Activated CD4-positive, alpha-beta T cell treated with anti-CD3 and anti-CD28 coated beads, Interleukin-2, amount 10 ng/mL, durations not matched to agents 24 days and 14 days (primary cell): Measurements from ENCODE around the gene LNX2. TPM values are rescaled to one million over a fixed set of nuclear protein-coding genes. Genes with fewer than 3 reads are reported as not detected.
A peak's percentile ranks its signal among the peaks of the same experiment; 100 is the strongest.
"Not testable (repeated sequence)": the region's sequence is repeated elsewhere in the genome, so short reads cannot be mapped to it uniquely, and the experiment has no call there.

Source experiments
- DNase-seq: peaks from one replicate; pipeline ENCODE4 v3.0.0; 2022
- H3K27ac Mint-ChIP-seq: one replicate; pipeline ENCODE4 v1.8.0; 2022; ENCODE audit warnings: mild to moderate bottlenecking, mixed read lengths
- H3K27me3 Mint-ChIP-seq: one replicate; pipeline ENCODE4 v1.8.0; 2022; ENCODE audit warnings: mixed read lengths
- H3K36me3 Mint-ChIP-seq: one replicate; pipeline ENCODE4 v1.8.0; 2022; ENCODE audit warnings: low read depth, mild to moderate bottlenecking, mixed read lengths
- H3K4me1 Mint-ChIP-seq: one replicate; pipeline ENCODE4 v1.8.0; 2021; ENCODE audit warnings: mixed read lengths
- H3K4me3 Mint-ChIP-seq: one replicate; pipeline ENCODE4 v1.8.0; 2022; ENCODE audit warnings: mild to moderate bottlenecking, moderate library complexity, mixed read lengths
- H3K9me3 Mint-ChIP-seq: one replicate; pipeline ENCODE4 v1.8.0; 2021; ENCODE audit warnings: mixed read lengths
- intact Hi-C: fragments of 100-400 bp; cut with micrococcal nuclease; formaldehyde crosslinking; loops from one replicate; pipeline ENCODE4 v1.15.1; 2023
- total RNA-seq: library from RNA; stranded (reverse); gene quantifications from 2 replicates; pipeline ENCODE4 v1.2.3, GENCODE V29; 2022

Gene LNX2
- total RNA-seq, 1 donor from 2014 or later = 4.1 TPM

DNA sequence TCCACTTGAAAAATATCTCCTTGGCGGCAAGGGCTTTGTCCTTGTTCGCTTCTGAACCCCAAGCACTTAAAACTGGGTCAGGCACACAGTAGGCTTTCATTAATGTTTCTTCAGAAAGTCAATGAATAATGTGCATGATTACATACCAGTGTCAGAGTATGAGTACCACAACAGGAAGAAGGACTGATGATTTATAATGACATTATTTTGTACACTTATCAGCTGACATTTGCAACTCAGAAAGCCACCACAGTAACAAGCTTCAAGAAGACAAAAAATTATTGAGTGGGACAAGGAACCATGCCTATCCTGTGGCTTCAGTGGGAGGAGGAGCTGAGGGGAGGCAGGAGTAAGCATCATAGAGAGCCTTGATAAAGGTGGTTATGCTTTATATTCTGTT lies 11.3 kb upstream of the LNX2 start:
- no peak for DNase-seq
- no peak overlapping the region for H3K4me3 Mint-ChIP-seq
- intact Hi-C loops = no loop called here
- H3K36me3 Mint-ChIP-seq = peaks cover 43% of the 10 kb centered on the region
- peaks cover 38% of the 10 kb centered on the region for H3K4me1 Mint-ChIP-seq
- H3K27ac Mint-ChIP-seq = no peak overlapping the region
- no peaks in the 10 kb centered on the region for H3K27me3 Mint-ChIP-seq
- H3K9me3 Mint-ChIP-seq = no peaks in the 10 kb centered on the region

DNA sequence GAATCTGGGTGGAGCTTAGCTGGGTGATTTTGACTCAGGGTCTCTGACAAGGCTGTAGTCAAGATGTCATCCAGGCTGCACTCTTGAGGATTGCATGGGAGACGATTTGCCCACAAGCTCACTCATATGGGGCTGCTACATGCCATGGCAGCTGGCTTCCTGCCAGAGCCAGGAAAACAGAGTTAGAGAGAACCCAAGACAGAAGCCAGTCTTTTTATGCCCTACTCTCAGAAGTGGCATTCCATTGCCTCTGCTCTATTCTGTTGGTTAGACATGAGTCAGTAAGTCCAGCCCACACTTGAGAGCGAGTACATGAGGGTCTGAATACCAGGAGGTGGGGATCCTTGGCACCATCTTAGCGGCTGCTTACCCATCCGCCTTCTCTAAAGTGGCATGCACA lies 10.8 kb upstream of the LNX2 start:
- Mint-ChIP-seq H3K4me1 (peaks cover 38% of the 10 kb centered on the region), H3K27ac (no peak overlapping the region), H3K36me3 (peaks cover 45% of the 10 kb centered on the region), H3K4me3 (no peak overlapping the region), H3K9me3 (no peaks in the 10 kb centered on the region), H3K27me3 (no peaks in the 10 kb centered on the region)
- no peak for DNase-seq
- intact Hi-C loops = no loop called here

DNA sequence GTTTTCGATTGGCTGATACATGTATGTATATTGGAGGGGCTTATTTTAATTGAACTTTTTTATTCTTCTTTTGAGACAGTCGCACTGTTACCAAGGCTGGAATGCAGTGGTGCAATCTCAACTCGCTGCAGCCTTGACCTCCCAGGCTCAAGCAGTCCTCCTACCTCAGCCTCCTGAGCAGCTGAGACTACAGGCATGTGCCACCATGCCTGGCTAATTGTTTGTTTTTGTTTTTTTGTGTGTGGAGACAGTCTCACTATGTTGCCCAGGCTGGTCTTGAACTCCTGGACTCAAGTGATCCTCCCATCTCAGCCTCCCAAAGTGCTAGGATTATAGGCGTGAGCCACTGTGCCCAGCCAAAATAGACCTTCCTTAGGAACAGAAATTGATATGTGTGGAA lies 8.4 kb upstream of the LNX2 start:
- Mint-ChIP-seq H3K36me3 (peaks cover 58% of the 10 kb centered on the region), H3K4me1 (peaks cover 49% of the 10 kb centered on the region)
- not testable (repeated sequence) for H3K27ac Mint-ChIP-seq, H3K27me3 Mint-ChIP-seq, H3K9me3 Mint-ChIP-seq, DNase-seq, H3K4me3 Mint-ChIP-seq
- intact Hi-C loops = loop anchor here (10.0 kb wide), 1 partner anchor 254 kb away; no protein-coding TSS in a partner anchor

DNA sequence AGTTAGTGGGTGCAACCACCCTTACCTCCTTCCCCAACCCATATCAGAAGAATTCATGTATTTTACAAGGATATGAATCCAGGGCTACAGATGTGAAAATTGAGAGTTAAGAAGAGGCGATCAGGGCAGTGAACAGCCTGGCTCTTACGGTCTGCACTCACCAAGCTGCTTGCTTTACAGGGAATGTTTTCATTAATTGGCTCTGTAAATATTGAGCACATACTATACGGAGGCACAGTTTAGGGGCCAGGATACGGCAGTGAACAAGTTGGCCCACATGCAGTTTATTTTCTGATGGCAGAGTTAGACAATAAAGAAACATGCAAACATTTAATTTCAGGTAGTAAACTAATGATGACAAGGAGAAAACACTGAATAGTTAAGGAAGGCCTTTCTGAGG lies 7.8 kb upstream of the LNX2 start:
- intact Hi-C loops = loop anchor here (10.0 kb wide), 1 partner anchor 253 kb away; no protein-coding TSS in a partner anchor
- H3K27ac Mint-ChIP-seq = no peak overlapping the region
- no peak for DNase-seq

DNA sequence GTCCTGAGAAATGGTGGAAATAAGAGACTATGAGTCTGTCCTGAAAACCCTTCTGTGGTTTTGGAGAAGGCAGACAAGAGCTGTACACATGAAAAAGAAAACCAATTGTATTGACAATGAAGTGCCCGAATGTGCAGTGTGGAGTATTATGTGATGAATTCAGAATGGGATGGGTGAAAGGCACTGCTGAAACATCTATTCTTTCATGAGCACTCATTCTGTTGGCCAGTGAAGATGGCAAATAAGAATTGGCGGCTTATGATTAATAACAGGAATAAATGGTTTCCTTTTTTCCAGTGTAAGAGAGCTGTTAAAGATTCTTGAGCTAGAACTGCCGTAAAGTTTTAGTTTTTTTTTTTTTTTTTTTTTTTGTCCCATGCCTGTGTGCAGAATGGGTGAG lies 7.1 kb upstream of the LNX2 start:
- Mint-ChIP-seq H3K4me3 (no peak overlapping the region), H3K4me1 (peaks cover 61% of the 10 kb centered on the region), H3K27me3 (no peaks in the 10 kb centered on the region), H3K27ac (no peak overlapping the region), H3K36me3 (peaks cover 63% of the 10 kb centered on the region), H3K9me3 (peaks cover 3% of the 10 kb centered on the region)
- intact Hi-C loops = loop anchor here (10.0 kb wide), 1 partner anchor 253 kb away; no protein-coding TSS in a partner anchor
- DNase-seq = no peak

More for the DNA sequence above, 7.8 kb upstream of the LNX2 start:
- Mint-ChIP-seq H3K4me1 (peaks cover 55% of the 10 kb centered on the region), H3K27me3 (no peaks in the 10 kb centered on the region), H3K4me3 (no peak overlapping the region), H3K36me3 (peaks cover 62% of the 10 kb centered on the region), H3K9me3 (peaks cover 3% of the 10 kb centered on the region)

DNA sequence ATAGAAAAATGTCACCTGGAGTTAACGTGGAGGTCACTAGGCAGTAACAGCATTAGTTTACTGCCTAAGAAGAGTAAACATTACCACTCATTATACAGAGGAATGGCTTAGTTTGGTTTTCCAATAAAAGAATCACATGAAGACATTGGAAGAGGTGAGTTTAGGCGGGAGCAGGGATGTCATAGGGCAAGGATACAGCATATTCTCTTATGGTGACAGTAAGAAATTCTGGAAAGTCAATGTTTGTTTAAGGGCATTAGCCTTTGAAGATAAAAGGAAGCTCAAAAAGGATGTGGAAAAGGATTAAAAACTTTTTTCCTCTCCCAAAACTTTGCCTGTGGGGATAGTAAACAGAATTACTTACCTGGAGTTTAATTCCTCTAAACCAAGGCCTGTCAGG lies 5.5 kb upstream of the LNX2 start:
- intact Hi-C loops = loop anchor here (10.0 kb wide), 1 partner anchor 251 kb away; no protein-coding TSS in a partner anchor
- H3K4me3 Mint-ChIP-seq = no peak overlapping the region
- H3K9me3 Mint-ChIP-seq = peaks cover 3% of the 10 kb centered on the region
- H3K27me3 Mint-ChIP-seq = no peaks in the 10 kb centered on the region
- peaks cover 58% of the 10 kb centered on the region for H3K36me3 Mint-ChIP-seq
- H3K27ac Mint-ChIP-seq = no peak overlapping the region
- peaks cover 48% of the 10 kb centered on the region for H3K4me1 Mint-ChIP-seq
- DNase-seq = no peak

DNA sequence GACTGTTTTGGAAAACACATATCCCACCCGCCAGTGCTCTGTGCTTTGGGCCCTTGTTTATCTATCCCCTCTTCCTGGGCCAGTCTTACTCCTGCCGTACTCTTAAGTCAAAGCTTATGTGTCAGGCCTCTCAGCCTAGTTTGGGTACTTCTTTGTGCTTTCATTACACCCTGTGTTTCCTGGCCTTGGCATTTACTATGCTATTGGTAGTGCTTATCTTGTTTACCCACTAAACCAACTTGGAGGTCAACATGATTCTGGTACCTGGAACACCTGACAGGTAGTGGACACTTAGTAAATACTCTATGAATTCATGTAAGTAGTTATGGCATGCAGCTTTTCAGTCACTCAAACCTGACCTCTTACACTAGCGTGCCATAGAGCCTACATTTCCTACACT lies 3.7 kb upstream of the LNX2 start:
- H3K36me3 Mint-ChIP-seq = peaks cover 53% of the 10 kb centered on the region
- no peak for DNase-seq
- no peaks in the 10 kb centered on the region for H3K27me3 Mint-ChIP-seq
- H3K27ac Mint-ChIP-seq = no peak overlapping the region
- intact Hi-C loops = loop anchor here (10.0 kb wide), 1 partner anchor 249 kb away; no protein-coding TSS in a partner anchor
- peaks cover 3% of the 10 kb centered on the region for H3K9me3 Mint-ChIP-seq
- peaks cover 52% of the 10 kb centered on the region for H3K4me1 Mint-ChIP-seq
- peak overlapping the region; percentile 22 for H3K4me3 Mint-ChIP-seq

DNA sequence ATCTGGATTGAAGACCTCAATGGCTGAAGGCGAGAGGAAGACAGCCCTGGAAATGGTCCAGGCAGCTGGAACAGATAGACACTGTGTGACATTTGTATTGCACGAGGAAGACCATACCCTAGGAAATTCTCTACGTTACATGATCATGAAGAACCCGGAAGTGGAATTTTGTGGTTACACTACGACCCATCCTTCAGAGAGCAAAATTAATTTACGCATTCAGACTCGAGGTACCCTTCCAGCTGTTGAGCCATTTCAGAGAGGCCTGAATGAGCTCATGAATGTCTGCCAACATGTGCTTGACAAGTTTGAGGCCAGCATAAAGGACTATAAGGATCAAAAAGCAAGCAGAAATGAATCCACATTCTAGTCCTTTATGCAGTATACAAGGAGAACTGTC lies 2.6 kb upstream of the LNX2 start:
- H3K4me1 Mint-ChIP-seq = peaks cover 56% of the 10 kb centered on the region
- intact Hi-C loops = loop anchor here (10.0 kb wide), 1 partner anchor 248 kb away; no protein-coding TSS in a partner anchor
- no peak for DNase-seq
- H3K36me3 Mint-ChIP-seq = peaks cover 48% of the 10 kb centered on the region
- H3K27ac Mint-ChIP-seq = peak overlapping the region; percentile 10
- peaks cover 3% of the 10 kb centered on the region for H3K9me3 Mint-ChIP-seq
- no peaks in the 10 kb centered on the region for H3K27me3 Mint-ChIP-seq
- peak overlapping the region; percentile 98 for H3K4me3 Mint-ChIP-seq

DNA sequence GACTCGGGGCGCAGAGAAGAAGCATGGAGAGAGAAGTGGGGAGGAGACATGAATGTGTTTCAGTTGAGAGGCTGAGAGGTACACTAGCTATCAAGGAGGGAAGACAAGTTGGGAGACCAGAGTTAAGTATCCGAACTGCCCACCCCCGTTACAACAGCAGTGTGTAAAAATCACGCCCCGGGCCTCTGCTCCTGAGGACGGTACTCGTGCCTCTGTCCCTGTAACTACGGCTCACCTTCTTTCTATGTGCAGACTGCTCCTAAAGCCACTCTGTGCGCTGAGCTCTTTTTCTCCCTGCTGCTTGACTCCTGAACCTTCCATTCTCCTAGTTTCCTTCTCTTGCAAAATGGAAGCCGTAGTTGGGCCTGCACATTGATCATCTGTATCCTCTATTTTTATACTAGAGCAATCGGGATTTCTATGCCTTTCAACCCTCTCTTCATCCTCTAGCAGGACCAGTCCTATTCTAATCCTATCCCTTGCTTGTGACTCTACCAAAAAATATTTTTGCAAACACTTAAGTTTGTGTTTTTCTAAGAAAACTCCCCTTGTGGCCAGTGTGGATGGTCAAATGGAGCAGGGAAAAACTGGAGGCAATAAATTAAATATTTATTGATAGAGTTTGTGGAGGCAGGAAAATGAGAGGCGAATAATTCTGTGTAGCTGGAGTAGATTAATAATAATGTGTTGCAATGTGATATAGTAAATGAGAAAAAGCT lies 1.9 kb upstream of the LNX2 start:
- H3K4me3 Mint-ChIP-seq = peak overlapping the region; percentile 98
- intact Hi-C loops = loop anchor here (10.0 kb wide), 1 partner anchor 247 kb away; no protein-coding TSS in a partner anchor
- DNase-seq = no peak
- H3K9me3 Mint-ChIP-seq = peaks cover 3% of the 10 kb centered on the region
- H3K27me3 Mint-ChIP-seq = no peaks in the 10 kb centered on the region
- H3K4me1 Mint-ChIP-seq = peaks cover 52% of the 10 kb centered on the region
- H3K36me3 Mint-ChIP-seq = peaks cover 43% of the 10 kb centered on the region
- peak overlapping the region; percentile 98 for H3K27ac Mint-ChIP-seq

DNA sequence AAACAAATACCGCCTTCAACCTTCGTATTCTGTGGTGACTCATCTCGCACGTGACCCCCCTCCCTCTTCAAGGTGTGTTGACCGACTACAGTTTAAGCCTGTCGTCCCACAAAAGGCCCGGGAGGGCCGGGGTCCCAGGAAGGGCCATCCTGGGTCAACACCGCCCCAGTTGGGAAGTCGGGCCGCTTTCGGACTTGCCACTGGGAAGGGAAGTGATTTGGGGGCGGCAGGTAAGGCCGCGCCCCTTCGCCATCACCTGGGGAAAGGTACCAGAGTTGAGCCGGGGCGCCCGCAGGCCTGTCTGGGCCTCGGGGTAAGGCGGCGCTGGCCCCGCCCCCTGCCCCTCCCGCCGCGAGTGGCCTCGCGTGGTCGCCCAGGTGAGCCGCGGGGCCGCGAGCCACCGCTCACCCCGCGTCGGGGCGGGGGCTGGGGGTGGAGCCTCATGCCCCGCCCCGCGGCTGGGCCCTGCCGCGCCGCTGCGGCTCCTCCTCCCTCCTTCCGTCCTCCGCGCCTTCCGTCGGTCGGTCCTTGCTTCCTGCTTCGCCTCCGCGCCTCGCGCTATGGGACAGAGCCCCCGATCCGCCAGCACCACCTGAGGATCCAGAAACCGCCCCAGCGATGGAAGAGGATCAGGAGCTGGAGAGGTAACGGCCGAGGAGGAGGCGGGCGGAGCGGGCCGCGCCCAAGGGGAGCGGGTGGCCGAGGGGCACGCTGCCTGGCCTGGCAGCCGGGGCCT lies 1.2 kb upstream of the LNX2 start, which contains the start of gene POLR1D:
TSS of gene POLR1D (plus strand) at position 527 of the 736 bp plus-strand sequence. CDS start at position 619, 92 bp downstream.
- intact Hi-C loops = loop anchor here (1.0 to 10.0 kb wide), 5 partner anchors 171 to 1037 kb away; partner anchors contain the start of genes MTIF3, PAN3, POMP and USP12
- Mint-ChIP-seq H3K27ac (peak within 1 kb of the TSS; percentile 98), H3K4me3 (peak within 1 kb of the TSS; percentile 98), H3K9me3 (peaks cover 3% of the 10 kb centered on the region), H3K27me3 (no peaks in the 10 kb centered on the region), H3K36me3 (peaks cover 38% of the 10 kb centered on the region), H3K4me1 (peaks cover 48% of the 10 kb centered on the region)
- DNase-seq = peak; percentile 94

DNA sequence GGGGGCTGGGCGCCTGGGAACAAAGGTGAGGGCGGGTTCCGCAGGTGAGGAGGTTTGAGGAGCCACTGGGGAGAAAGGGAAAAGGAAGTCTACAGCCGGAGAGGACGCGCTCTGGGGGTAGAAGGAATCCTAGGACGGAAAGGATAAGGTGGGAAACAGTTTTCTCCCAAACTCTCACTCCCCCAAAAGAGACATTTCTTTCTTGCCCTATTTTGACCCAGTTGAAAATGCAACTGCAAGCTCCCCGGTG lies 712 bp upstream of the LNX2 start:
- H3K36me3 Mint-ChIP-seq = peaks cover 36% of the 10 kb centered on the region
- no peaks in the 10 kb centered on the region for H3K27me3 Mint-ChIP-seq
- peak overlapping the region; percentile 98 for H3K4me3 Mint-ChIP-seq
- H3K27ac Mint-ChIP-seq = peak overlapping the region; percentile 93
- H3K4me1 Mint-ChIP-seq = peaks cover 44% of the 10 kb centered on the region
- DNase-seq = no peak
- H3K9me3 Mint-ChIP-seq = peaks cover 3% of the 10 kb centered on the region
- intact Hi-C loops = loop anchor here (1.0 to 10.0 kb wide), 5 partner anchors 171 to 1038 kb away; partner anchors contain the start of genes MTIF3, PAN3, POMP and USP12

DNA sequence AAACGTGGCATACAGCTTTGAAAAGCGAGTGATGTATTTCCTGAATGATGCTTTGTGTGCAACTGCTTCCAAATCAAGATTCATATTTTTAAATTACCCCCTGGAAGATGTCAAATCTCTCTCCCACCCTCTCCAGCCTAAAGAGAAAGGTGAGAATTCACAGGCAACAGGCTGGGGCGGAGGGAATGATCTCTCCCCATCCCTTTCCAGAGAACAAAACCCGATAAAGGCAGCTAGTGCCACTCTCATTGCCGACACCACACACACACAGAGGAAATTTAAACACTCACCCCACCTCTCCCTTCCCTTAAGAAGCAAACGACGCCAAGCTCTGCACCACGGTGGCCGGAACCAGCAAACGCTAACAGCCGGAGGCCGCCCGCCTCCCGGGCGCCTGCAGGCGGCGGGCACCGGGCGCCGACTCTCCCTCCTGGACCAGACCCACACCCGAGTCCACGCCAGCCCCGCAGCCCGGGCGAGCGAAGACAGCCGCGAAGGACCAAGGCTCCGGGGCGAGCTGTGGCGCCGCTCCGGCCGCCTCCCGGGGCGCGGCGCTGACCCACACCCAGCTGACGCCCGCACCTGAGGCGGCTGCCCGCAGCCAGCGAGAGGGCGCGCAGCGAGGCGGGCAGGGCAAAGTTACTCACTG lies 477 bp downstream of the LNX2 start:
- intact Hi-C loops = loop anchor here (1.0 to 10.0 kb wide), 6 partner anchors 196 to 1039 kb away; partner anchors contain the start of genes GTF3A, PAN3, POMP and RPL21
- H3K9me3 Mint-ChIP-seq = peaks cover 3% of the 10 kb centered on the region
- peaks cover 37% of the 10 kb centered on the region for H3K4me1 Mint-ChIP-seq
- peak overlapping the region; percentile 98 for H3K4me3 Mint-ChIP-seq
- peaks cover 28% of the 10 kb centered on the region for H3K36me3 Mint-ChIP-seq
- peak overlapping the region; percentile 84 for H3K27ac Mint-ChIP-seq
- DNase-seq = peak; percentile 84
- H3K27me3 Mint-ChIP-seq = no peaks in the 10 kb centered on the region

DNA sequence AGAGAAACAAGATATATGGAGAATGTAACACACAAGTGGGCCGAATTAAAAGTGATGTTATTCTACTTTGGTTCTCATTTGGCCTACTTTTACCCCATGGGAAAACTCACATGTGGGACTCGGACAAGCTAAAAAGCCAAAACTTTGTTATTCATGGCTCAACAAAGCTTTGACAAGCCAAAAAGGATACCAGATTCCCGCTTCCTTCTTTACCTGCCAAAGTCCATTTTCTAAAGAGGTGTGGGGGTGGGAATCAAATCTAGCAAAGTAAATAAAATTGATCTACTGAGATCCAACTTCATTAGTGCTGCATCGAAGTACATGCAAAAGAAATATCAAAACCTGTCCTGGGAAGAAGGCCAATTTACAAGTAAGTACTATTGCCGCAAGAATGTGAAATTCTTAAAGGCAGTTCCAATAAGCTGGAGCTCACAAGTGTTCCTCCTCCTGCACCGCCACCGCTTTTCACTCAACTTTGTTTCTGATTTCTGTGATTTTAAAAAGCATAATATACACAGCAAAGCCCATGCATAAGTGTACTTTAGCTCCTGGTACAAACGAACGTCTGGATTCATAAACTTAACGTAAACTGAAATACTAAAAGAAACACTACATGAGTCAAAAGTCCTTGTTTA lies 1.1 kb downstream of the LNX2 start:
- Mint-ChIP-seq H3K4me1 (peaks cover 36% of the 10 kb centered on the region), H3K4me3 (peak overlapping the region; percentile 98), H3K27me3 (no peaks in the 10 kb centered on the region), H3K27ac (peak overlapping the region; percentile 84), H3K9me3 (peaks cover 3% of the 10 kb centered on the region), H3K36me3 (peaks cover 27% of the 10 kb centered on the region)
- no peak for DNase-seq
- intact Hi-C loops = no loop called here
